Activated T-helper 17 cell treated with anti-CD3 and anti-CD28 coated beads, Interleukin-2, amount 50 U/mL, for 72 hours (primary cell): ENCODE results near the gene CASP6. TPM values are rescaled to one million over a fixed set of nuclear protein-coding genes. Genes with fewer than 3 reads are reported as not detected.

Experiments used
- ATAC-seq: fragments of 150-1000 bp; cut with Tn5 transposase; replicated peaks from 2 replicates; pipeline ENCODE4 v1.10.0; 2021; ENCODE audit warnings: mild to moderate bottlenecking, moderate library complexity
- H3K27ac Mint-ChIP-seq: one replicate; pipeline ENCODE4 v1.8.0; 2022; ENCODE audit warnings: mixed read lengths
- H3K27me3 Mint-ChIP-seq: one replicate; pipeline ENCODE4 v1.8.0; 2022; ENCODE audit warnings: mixed read lengths
- H3K36me3 Mint-ChIP-seq: one replicate; pipeline ENCODE4 v1.8.0; 2022; ENCODE audit warnings: low read depth, mild to moderate bottlenecking, mixed read lengths
- H3K4me1 Mint-ChIP-seq: one replicate; pipeline ENCODE4 v1.8.0; 2022; ENCODE audit warnings: mixed read lengths
- H3K4me3 Mint-ChIP-seq: one replicate; pipeline ENCODE4 v1.8.0; 2022; ENCODE audit warnings: mild to moderate bottlenecking, mixed read lengths
- H3K9me3 Mint-ChIP-seq: one replicate; pipeline ENCODE4 v1.8.0; 2022; ENCODE audit warnings: mixed read lengths
- total RNA-seq, 2 donors: library from RNA; stranded (reverse); gene quantifications; one replicate each; pipeline ENCODE4 v1.2.3, GENCODE V29; 2022

Gene CASP6
- total RNA-seq, 2 donors from 2014 or later = 21.6 to 30.0 TPM

GRCh38 chr4:109671350-109671749 is 31.9 kb downstream of the CASP6 start:
- H3K4me1 Mint-ChIP-seq = peaks cover 41% of the 10 kb centered on the region
- peaks cover 25% of the 10 kb centered on the region for H3K36me3 Mint-ChIP-seq
- H3K9me3 Mint-ChIP-seq = no peaks in the 10 kb centered on the region
- no peaks in the 10 kb centered on the region for H3K27me3 Mint-ChIP-seq
- H3K4me3 Mint-ChIP-seq = peak overlapping the region; percentile 2
- peak; percentile 80 for ATAC-seq
- H3K27ac Mint-ChIP-seq = peak overlapping the region; percentile 35

DNA sequence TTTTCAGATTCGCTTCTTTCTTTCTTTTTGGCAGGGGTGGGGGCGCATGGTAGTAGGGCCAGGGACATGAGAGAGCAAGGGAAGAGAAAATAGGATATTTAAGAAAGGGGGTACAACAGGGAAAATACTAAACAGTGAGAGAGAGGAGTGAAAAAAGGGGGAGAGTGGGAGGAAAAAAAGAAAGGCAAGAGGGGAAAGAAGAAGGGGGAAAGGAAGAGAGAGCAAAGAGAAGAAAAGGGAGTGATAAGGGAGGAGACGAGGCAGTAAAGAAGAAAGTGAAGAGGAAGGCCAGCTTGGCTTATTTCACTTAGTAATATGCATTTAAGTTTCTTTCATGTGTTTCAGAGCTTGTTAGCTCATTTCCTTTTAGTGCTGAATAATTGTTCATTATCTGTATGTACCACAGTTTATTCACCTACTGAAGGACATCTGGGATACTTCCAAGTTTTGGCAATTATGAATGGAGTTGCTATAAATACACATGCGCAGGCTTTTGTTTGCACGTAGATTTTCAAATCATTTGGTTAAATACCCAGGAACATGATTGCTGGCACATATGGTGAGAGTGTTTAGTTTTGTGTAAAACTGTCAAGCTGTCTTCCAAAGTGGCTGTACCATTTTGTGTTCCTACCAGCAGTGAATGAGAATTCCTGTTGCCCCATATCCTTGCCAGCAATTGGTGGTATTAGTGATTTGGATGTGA is 37.3 kb downstream of the CASP6 start:
- Mint-ChIP-seq H3K27ac (peak overlapping the region; percentile 53), H3K36me3 (peaks cover 56% of the 10 kb centered on the region), H3K27me3 (no peaks in the 10 kb centered on the region), H3K9me3 (no peaks in the 10 kb centered on the region), H3K4me1 (peaks cover 34% of the 10 kb centered on the region), H3K4me3 (no peak overlapping the region)
- no peak for ATAC-seq

DNA sequence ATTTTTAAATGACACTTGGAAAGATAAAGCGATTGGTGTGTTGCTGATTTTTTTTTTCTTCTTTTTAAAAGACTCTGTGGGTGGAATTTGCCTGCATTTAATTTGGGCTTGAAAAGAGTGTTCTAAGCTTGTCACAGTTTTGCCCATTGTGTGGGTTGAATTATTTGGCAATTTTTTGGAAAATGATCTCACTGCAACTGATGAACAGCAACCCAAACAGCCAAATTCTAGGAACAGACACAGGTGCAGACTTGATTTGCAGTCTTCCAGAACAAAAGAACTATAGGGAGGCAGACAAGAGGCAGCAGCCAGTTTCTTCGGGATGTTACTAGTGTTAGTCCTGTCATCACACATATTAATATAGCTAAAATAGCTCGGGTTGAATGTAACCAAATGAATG is 40.5 kb downstream of the CASP6 start:
- H3K36me3 Mint-ChIP-seq = peaks cover 60% of the 10 kb centered on the region
- H3K4me1 Mint-ChIP-seq = peaks cover 18% of the 10 kb centered on the region
- H3K9me3 Mint-ChIP-seq = no peaks in the 10 kb centered on the region
- no peaks in the 10 kb centered on the region for H3K27me3 Mint-ChIP-seq
- no peak for ATAC-seq
- H3K27ac Mint-ChIP-seq = no peak overlapping the region
- no peak overlapping the region for H3K4me3 Mint-ChIP-seq

DNA sequence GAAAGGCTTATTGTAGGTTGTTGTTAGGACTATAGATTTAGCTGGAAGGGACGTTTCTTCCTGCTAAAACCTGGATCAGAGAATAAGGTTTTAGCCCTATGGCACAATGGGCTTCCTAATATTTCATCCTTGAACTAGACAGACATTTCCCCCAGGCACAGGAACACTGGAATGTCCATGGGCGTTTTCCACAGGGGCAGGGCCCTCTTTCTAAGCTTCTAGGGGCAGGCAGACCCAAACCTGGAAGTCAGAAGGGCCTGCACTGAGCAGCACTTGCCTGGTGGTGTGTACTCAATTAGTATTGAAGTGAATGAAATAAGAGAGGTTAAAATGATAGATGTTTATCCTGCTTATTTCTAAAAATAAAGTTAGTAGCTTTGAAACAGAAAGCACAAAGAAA is 41.1 kb downstream of the CASP6 start:
- H3K27ac Mint-ChIP-seq = no peak overlapping the region
- H3K27me3 Mint-ChIP-seq = no peaks in the 10 kb centered on the region
- no peaks in the 10 kb centered on the region for H3K9me3 Mint-ChIP-seq
- H3K36me3 Mint-ChIP-seq = peaks cover 60% of the 10 kb centered on the region
- ATAC-seq = no peak
- peaks cover 15% of the 10 kb centered on the region for H3K4me1 Mint-ChIP-seq
- H3K4me3 Mint-ChIP-seq = no peak overlapping the region

- H3K9me3 Mint-ChIP-seq = no peaks in the 10 kb centered on the region
- H3K36me3 Mint-ChIP-seq = peaks cover 35% of the 10 kb centered on the region
- H3K4me1 Mint-ChIP-seq = peaks cover 4% of the 10 kb centered on the region
- no peak overlapping the region for H3K4me3 Mint-ChIP-seq
- no peak overlapping the region for H3K27ac Mint-ChIP-seq
- no peaks in the 10 kb centered on the region for H3K27me3 Mint-ChIP-seq
- no peak for ATAC-seq
Observed at GRCh38 chr4:109658871-109659410, 44.3 kb downstream of the CASP6 start.

DNA sequence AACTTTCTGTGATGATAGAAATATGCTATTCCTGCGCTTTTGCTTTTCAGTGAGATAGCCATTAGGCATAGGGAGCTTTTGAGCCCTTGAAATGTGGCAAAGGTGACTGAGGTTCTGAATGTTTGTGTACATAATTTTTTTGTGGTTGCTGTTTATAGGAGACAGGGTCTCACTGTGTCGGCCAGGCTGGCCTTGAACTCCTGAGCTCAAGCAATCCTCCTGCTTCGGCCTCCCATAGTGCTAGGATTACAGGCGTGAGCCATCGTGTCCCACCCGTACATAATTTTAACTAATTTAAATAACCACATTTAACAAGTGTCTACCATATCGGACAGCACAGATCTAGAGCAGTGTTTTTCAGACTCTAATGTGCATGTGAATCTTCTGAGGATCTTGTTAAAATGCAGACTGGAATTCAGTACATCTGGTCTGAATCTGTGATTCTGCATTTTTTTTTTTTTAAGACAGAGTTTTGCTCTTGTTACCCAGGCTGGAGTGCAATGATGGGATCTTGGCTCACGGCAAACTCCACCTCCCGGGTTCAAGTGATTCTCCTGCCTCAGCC is 45.3 kb downstream of the CASP6 start:
- Mint-ChIP-seq H3K36me3 (peaks cover 29% of the 10 kb centered on the region), H3K27ac (no peak overlapping the region), H3K9me3 (no peaks in the 10 kb centered on the region), H3K27me3 (no peaks in the 10 kb centered on the region), H3K4me3 (no peak overlapping the region), H3K4me1 (peaks cover 4% of the 10 kb centered on the region)
- no peak for ATAC-seq

GRCh38 chr4:109655396-109655795 is 47.8 kb downstream of the CASP6 start:
- Mint-ChIP-seq H3K4me3 (no peak overlapping the region), H3K27ac (no peak overlapping the region), H3K9me3 (peaks cover 3% of the 10 kb centered on the region), H3K27me3 (no peaks in the 10 kb centered on the region), H3K36me3 (peaks cover 18% of the 10 kb centered on the region), H3K4me1 (peaks cover 8% of the 10 kb centered on the region)
- no peak for ATAC-seq

GRCh38 chr4:109649872-109650271 is 53.4 kb downstream of the CASP6 start:
- Mint-ChIP-seq H3K4me3 (no peak overlapping the region), H3K4me1 (peaks cover 21% of the 10 kb centered on the region), H3K36me3 (peaks cover 9% of the 10 kb centered on the region), H3K9me3 (peaks cover 3% of the 10 kb centered on the region), H3K27ac (peak overlapping the region; percentile 73), H3K27me3 (no peaks in the 10 kb centered on the region)
- ATAC-seq = peak; percentile 69

DNA sequence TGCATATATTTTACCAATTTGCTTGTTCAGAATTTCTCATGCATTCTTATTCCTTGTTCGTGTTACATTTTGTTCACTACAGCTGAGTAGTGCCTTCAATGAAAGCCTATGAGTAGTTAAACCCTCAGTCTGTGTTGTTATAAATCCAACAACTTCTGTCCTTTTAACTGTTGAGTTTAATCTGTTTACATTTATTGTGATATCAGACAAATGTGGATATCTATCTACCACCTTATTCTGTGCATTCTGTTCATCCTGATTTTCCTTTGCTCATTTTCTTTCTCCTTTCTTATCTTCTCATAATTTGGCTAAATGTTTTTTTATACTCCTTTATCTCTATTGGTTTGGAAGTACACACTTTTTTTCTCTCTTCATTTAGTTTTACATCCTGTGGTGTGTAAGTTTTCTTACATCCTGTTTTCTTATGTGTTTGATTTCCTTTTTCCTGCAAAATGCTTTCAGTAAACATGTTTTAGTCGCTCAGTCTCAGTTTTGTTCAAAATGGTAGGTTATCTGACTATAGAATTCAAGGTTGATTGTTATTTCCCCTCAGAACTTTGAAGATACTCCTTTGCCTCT is 54.2 kb downstream of the CASP6 start:
- Mint-ChIP-seq H3K36me3 (peaks cover 9% of the 10 kb centered on the region), H3K9me3 (peaks cover 3% of the 10 kb centered on the region), H3K4me1 (peaks cover 21% of the 10 kb centered on the region), H3K27me3 (no peaks in the 10 kb centered on the region), H3K27ac (peak overlapping the region; percentile 73), H3K4me3 (no peak overlapping the region)
- no peak for ATAC-seq

- H3K27ac Mint-ChIP-seq = peak overlapping the region; percentile 73
- ATAC-seq = peak; percentile 74
- H3K4me1 Mint-ChIP-seq = peaks cover 21% of the 10 kb centered on the region
- peaks cover 3% of the 10 kb centered on the region for H3K9me3 Mint-ChIP-seq
- peaks cover 6% of the 10 kb centered on the region for H3K36me3 Mint-ChIP-seq
- H3K4me3 Mint-ChIP-seq = no peak overlapping the region
- no peaks in the 10 kb centered on the region for H3K27me3 Mint-ChIP-seq
Observed at GRCh38 chr4:109648266-109648996, 54.8 kb downstream of the CASP6 start.

- Mint-ChIP-seq H3K27ac (no peak overlapping the region), H3K27me3 (no peaks in the 10 kb centered on the region), H3K9me3 (no peaks in the 10 kb centered on the region), H3K4me1 (peaks cover 17% of the 10 kb centered on the region), H3K4me3 (no peak overlapping the region), H3K36me3 (no peaks in the 10 kb centered on the region)
- peak; percentile 25 for ATAC-seq
Observed at GRCh38 chr4:109645874-109646710, 57.2 kb downstream of the CASP6 start.

GRCh38 chr4:109640644-109641043 is 62.6 kb downstream of the CASP6 start:
- H3K4me1 Mint-ChIP-seq = peaks cover 25% of the 10 kb centered on the region
- H3K9me3 Mint-ChIP-seq = peaks cover 7% of the 10 kb centered on the region
- no peak for ATAC-seq
- H3K4me3 Mint-ChIP-seq = peak overlapping the region; percentile 33
- H3K27me3 Mint-ChIP-seq = no peaks in the 10 kb centered on the region
- H3K27ac Mint-ChIP-seq = peak overlapping the region; percentile 34
- no peaks in the 10 kb centered on the region for H3K36me3 Mint-ChIP-seq
